GM12878 (cell line): Measurements from ENCODE around the gene PLAGL1. TPM values are rescaled to one million over a fixed set of nuclear protein-coding genes. Genes with fewer than 3 reads are reported as not detected.

Source experiments
- ATAC-seq: fragments of 200-7000 bp; cut with Tn5 transposase; 3 replicates; pipeline ENCODE4 v1.9.1; 2020; ENCODE audit warnings: mild to moderate bottlenecking, moderate library complexity
- BruUV-seq: library from RNA; stranded (reverse); fragments of 400-500 nt; replicated peaks from 2 replicates; lab custom pipeline; 2021; lab: Mats Ljungman, UMichigan
- CTCF ChIA-PET: fragments of 300-600 bp; sonication (Branson Sonifier 250); formaldehyde crosslinking; extraction: SDS; loops from one replicate; lab custom pipeline; 2021; ENCODE audit warnings: inconsistent platforms; lab: Yijun Ruan, JAX
- POLR2A ChIA-PET: fragments of 350-600 bp; formaldehyde crosslinking; extraction: SDS; loops from one replicate; lab custom pipeline; 2021; ENCODE audit warnings: inconsistent platforms; lab: Charles Lee
- RAD21 ChIA-PET: fragments of 300-600 bp; sonication (Branson Sonifier 250); formaldehyde crosslinking; loops from one replicate; lab custom pipeline; 2023; ENCODE audit warnings: antibody characterized with exemption; ENCODE audit not compliant: unreplicated experiment; lab: Charles Lee
- SMC1A ChIA-PET: fragments of 300-600 bp; sonication (Branson Sonifier 250); formaldehyde crosslinking; loops from one replicate; lab custom pipeline; 2023; ENCODE audit not compliant: unreplicated experiment, uncharacterized antibody; lab: Charles Lee
- DNase-seq: peaks from one replicate; pipeline ENCODE4 v3.0.0-alpha.2; 2011; ENCODE audit warnings: low read depth, low spot score
- FAIRE-seq: peaks from 3 replicates; lab custom pipeline; 2011; peaks lifted over from hg19 to GRCh38; lab: Jason Lieb, UNC
- H2AFZ ChIP-seq: 2 replicates; pipeline ENCODE4 v1.6.0; 2011; ENCODE audit warnings: low read depth, low read length, control low read depth; ENCODE audit not compliant: control insufficient read depth
- H3K27ac ChIP-seq: 2 replicates; pipeline ENCODE4 v1.5.1; 2011; ENCODE audit warnings: control low read depth; ENCODE audit not compliant: control insufficient read depth, insufficient read depth
- H3K27me3 ChIP-seq, 2 experiments: replicated peaks in 1 of 2; 2 replicates each; pipeline versions ENCODE4 v1.6.0 to v1.6.1; 2011; ENCODE audit warnings: low read length in 1 of 2; ENCODE audit not compliant: control insufficient read depth in 2 of 2, insufficient read depth in 2 of 2
- H3K36me3 ChIP-seq, 2 experiments: 2 replicates each; pipeline ENCODE4 v1.5.1; 2011; ENCODE audit warnings: low read length in 1 of 2; ENCODE audit not compliant: control insufficient read depth in 2 of 2, insufficient read depth in 2 of 2
- H3K4me1 ChIP-seq: 2 replicates; pipeline ENCODE4 v1.6.1; 2011; ENCODE audit warnings: mild to moderate bottlenecking, low read length, moderate library complexity, mixed read lengths; ENCODE audit not compliant: control insufficient read depth, insufficient read depth
- H3K4me2 ChIP-seq: 2 replicates; pipeline ENCODE4 v1.6.0; 2011; ENCODE audit warnings: control low read depth; ENCODE audit not compliant: control insufficient read depth, insufficient read depth
- H3K4me3 ChIP-seq: fragments of 200-600 bp; sonication (generic); 2 replicates; pipeline ENCODE4 v1.5.1; 2016
- H3K79me2 ChIP-seq: 2 replicates; pipeline ENCODE4 v1.6.0; 2011; ENCODE audit warnings: low read length; ENCODE audit not compliant: control insufficient read depth, insufficient read depth
- H3K9ac ChIP-seq: 2 replicates; pipeline ENCODE4 v1.8.0; 2011; ENCODE audit warnings: low read length, control low read depth, mixed read lengths; ENCODE audit not compliant: control insufficient read depth, insufficient read depth
- H3K9me3 ChIP-seq: replicated peaks from 3 replicates; pipeline ENCODE4 v1.5.1; 2011; ENCODE audit warnings: mild to moderate bottlenecking, low read length; ENCODE audit not compliant: control insufficient read depth, insufficient read depth
- H4K20me1 ChIP-seq: 2 replicates; pipeline ENCODE4 v1.6.0; 2011; ENCODE audit not compliant: control insufficient read depth, insufficient read depth
- ASH2L ChIP-seq: fragments of 300-600, 200-600 bp; sonication (generic); IDR thresholded peaks from 2 replicates; pipeline ENCODE4 v1.6.1; 2017; ENCODE audit warnings: low read depth, mild to moderate bottlenecking, borderline replicate concordance
- CHD1 ChIP-seq: IDR thresholded peaks from 2 replicates; pipeline ENCODE4 v1.6.1; 2012; ENCODE audit warnings: low read depth, low read length, improper control_type of control experiment
- FOXK2 ChIP-seq: fragments of 450-650 bp; IDR thresholded peaks from 2 replicates; pipeline ENCODE4 v1.6.1; 2017; ENCODE audit warnings: mild to moderate bottlenecking, moderate library complexity
- FOXM1 ChIP-seq: IDR thresholded peaks from 2 replicates; pipeline ENCODE4 v1.6.1; 2012; ENCODE audit warnings: low read depth, mild to moderate bottlenecking, inconsistent platforms, low read length, moderate library complexity
- GATAD2B ChIP-seq: fragments of 450-650 bp; conservative IDR thresholded peaks from 2 replicates; pipeline ENCODE4 v1.6.1; 2017; ENCODE audit warnings: low read depth, mild to moderate bottlenecking, moderate library complexity
- HCFC1 ChIP-seq: fragments of 150-350 bp; IDR thresholded peaks from 2 replicates; pipeline ENCODE4 v1.6.1; 2014; ENCODE audit warnings: low read length
- IRF4 ChIP-seq: IDR thresholded peaks from 2 replicates; pipeline ENCODE4 v1.6.1; 2011; ENCODE audit warnings: low read depth, low read length
- MEF2A ChIP-seq: IDR thresholded peaks from 2 replicates; pipeline ENCODE4 v1.6.1; 2011; ENCODE audit warnings: low read depth, mild to moderate bottlenecking, low read length, moderate library complexity; ENCODE audit not compliant: insufficient read depth
- MTA3 ChIP-seq: IDR thresholded peaks from 2 replicates; pipeline ENCODE4 v1.6.1; 2012; ENCODE audit warnings: low read length, inconsistent platforms, borderline replicate concordance
- MXI1 ChIP-seq: fragments of 150-350 bp; IDR thresholded peaks from 2 replicates; pipeline ENCODE4 v1.6.1; 2011; ENCODE audit warnings: low read depth, mild to moderate bottlenecking, inconsistent platforms, low read length, improper control_type of control experiment
- NBN ChIP-seq: fragments of 450-650 bp; IDR thresholded peaks from 2 replicates; pipeline ENCODE4 v1.6.1; 2016
- POU2F2 ChIP-seq: IDR thresholded peaks from 3 replicates; pipeline ENCODE4 v1.6.1; 2011; ENCODE audit warnings: low read depth, mild to moderate bottlenecking, low read length, borderline replicate concordance
- SREBF1 ChIP-seq: IDR thresholded peaks from 2 replicates; pipeline ENCODE4 v1.6.1; 2012; ENCODE audit warnings: mild to moderate bottlenecking, low read length
- SUZ12 ChIP-seq: fragments of 200-600 bp; sonication (generic); IDR thresholded peaks from one replicate; pipeline ENCODE4 v1.6.1; 2018; ENCODE audit warnings: antibody characterized with exemption, mild to moderate bottlenecking; ENCODE audit not compliant: unreplicated experiment
- YY1 ChIP-seq: IDR thresholded peaks from 2 replicates; pipeline ENCODE4 v1.6.1; 2011; ENCODE audit warnings: low read depth, mild to moderate bottlenecking, low read length
- ZBED1 ChIP-seq: IDR thresholded peaks from 2 replicates; pipeline ENCODE4 v1.6.1; 2016; ENCODE audit warnings: borderline replicate concordance
- ZNF24 ChIP-seq: fragments of 450-650 bp; IDR thresholded peaks from 2 replicates; pipeline ENCODE4 v1.6.1; 2017; ENCODE audit warnings: antibody characterized with exemption, mild to moderate bottlenecking
- ZSCAN29 ChIP-seq: fragments of 450-650 bp; IDR thresholded peaks from 2 replicates; pipeline ENCODE4 v1.6.1; 2017; ENCODE audit warnings: mild to moderate bottlenecking, moderate library complexity
- whole genome bisulfite sequencing: methylation state at CpG from one replicate; pipeline ENCODE4 v1.1.6; 2016; ENCODE audit warnings: low lambda C conversion rate; ENCODE audit not compliant: insufficient replicate concordance, insufficient coverage; ENCODE audit errors: missing lambda C conversion rate; 5-methylcytosine and 5-hydroxymethylcytosine counted together
- in situ Hi-C: fragments of 300-500 bp; cut with MboI; formaldehyde crosslinking; loops from 9 replicates; pipeline ENCODE4 v1.14.3; 2018; ENCODE audit warnings: mixed read lengths
- intact Hi-C: fragments of 100-400 bp; cut with micrococcal nuclease; formaldehyde crosslinking; loops from one replicate; pipeline ENCODE4 v1.14.2; 2022; ENCODE audit not compliant: unreplicated experiment
- polyA plus RNA-seq, 11 experiments: library from polyadenylated mRNA; depleted of rRNA in 4 of 11; unstranded in 6 of 11; stranded (reverse) in 5 of 11; fragments of >200 nt; fragmentation: Nextera tagmentation in 4 of 11; fragmentation: Illumina TruSeq in 1 of 11; extraction: Ambion mirVana in 4 of 11; extraction: Trizol in 1 of 11; gene quantifications; 1 replicate in 1 of 11; 2 replicates in 10 of 11; pipeline versions ENCODE4 v1.2.1 to v1.2.3, GENCODE V29; 2011 to 2016; ENCODE audit warnings: inconsistent platforms in 2 of 11, missing spikeins in 2 of 11, low read depth in 1 of 11
- total RNA-seq, 4 experiments: library from RNA; depleted of rRNA in 3 of 4; stranded (reverse); fragments of >200 nt in 3 of 4; fragmentation: Illumina TruSeq in 1 of 4; extraction: Trizol in 1 of 4; gene quantifications; 2 replicates each; pipeline versions ENCODE4 v1.2.1 to v1.2.3, GENCODE V29; 2013 to 2021
- TF ChIP-seq, protein P1 (sequence below): IDR thresholded peaks from 2 replicates; pipeline ENCODE4 v1.6.1; 2012; ENCODE audit warnings: low read depth, low read length, improper control_type of control experiment
- TF ChIP-seq, protein P2 (sequence below): fragments of 450-650 bp; IDR thresholded peaks from 2 replicates; pipeline ENCODE4 v1.6.1; 2014; ENCODE audit warnings: mild to moderate bottlenecking

PLAGL1 gene
- total and polyA plus RNA-seq, 10 of the 15 experiments (the other 5 are each of a cell fraction or from before 2014, with no cell fraction given): 2.6 to 19.1 (median 5.7) TPM

GRCh38 chr6:143973097-143973966 lies 34.7 kb downstream of the PLAGL1 start (continued):
- TF ChIP-seq MXI1 (no peak), CHD1 (no peak), ZSCAN29 (no peak), SUZ12 (no peak), POU2F2 (no peak)

GRCh38 chr6:143971482-143972205 lies 36.4 kb downstream of the PLAGL1 start:
- ChIA-PET POLR2A (interaction anchor here (0.6 kb wide), 1 partner anchor 63 kb away, joined by 5 read pairs; no protein-coding TSS in a partner anchor), SMC1A (interaction anchor here (1.6 kb wide), 1 partner anchor 11 kb away, joined by 3 read pairs; no protein-coding TSS in a partner anchor), CTCF (interaction anchor here (1.2 to 2.0 kb wide), 4 partner anchors 28 to 42 kb away, joined by 3 to 7 read pairs (median 4); no protein-coding TSS in a partner anchor), RAD21 (interaction anchor here (0.7 kb wide), 1 partner anchor 22 kb away, joined by 3 read pairs; no protein-coding TSS in a partner anchor)
- H3K9me3 ChIP-seq: no peaks in the 10 kb centered on the region
- DNase-seq (no peak), ATAC-seq (no peak), FAIRE-seq (no peak)
- H3K9ac ChIP-seq: no peak overlapping the region
- H3K4me2 ChIP-seq: no peak overlapping the region
- no TSS peak for BruUV-seq
- H2AFZ ChIP-seq: no peak overlapping the region
- no peaks in the 10 kb centered on the region for H3K27me3 ChIP-seq
- in situ Hi-C loops: no loop called here
- H3K36me3 ChIP-seq: no peaks in the 10 kb centered on the region; a peak in 1 of 4 replicates
- no peak overlapping the region for H3K4me3 ChIP-seq
- H4K20me1 ChIP-seq: no peaks in the 10 kb centered on the region
- H3K4me1 ChIP-seq: no peaks in the 10 kb centered on the region
- 49% methylated on average over 4 of the region's 4 CpGs for WGBS
- intact Hi-C loops: no loop called here
- no peak overlapping the region for H3K27ac ChIP-seq
- no peaks in the 10 kb centered on the region for H3K79me2 ChIP-seq
- TF ChIP-seq HCFC1 (no peak), ASH2L (no peak), GATAD2B (no peak), IRF4 (no peak), SREBF1 (no peak), MTA3 (no peak), FOXM1 (no peak), MEF2A (no peak), ZBED1 (no peak), FOXK2 (no peak), NBN (no peak), ZNF24 (no peak), YY1 (no peak)
- TF ChIP-seq, protein P1, sequence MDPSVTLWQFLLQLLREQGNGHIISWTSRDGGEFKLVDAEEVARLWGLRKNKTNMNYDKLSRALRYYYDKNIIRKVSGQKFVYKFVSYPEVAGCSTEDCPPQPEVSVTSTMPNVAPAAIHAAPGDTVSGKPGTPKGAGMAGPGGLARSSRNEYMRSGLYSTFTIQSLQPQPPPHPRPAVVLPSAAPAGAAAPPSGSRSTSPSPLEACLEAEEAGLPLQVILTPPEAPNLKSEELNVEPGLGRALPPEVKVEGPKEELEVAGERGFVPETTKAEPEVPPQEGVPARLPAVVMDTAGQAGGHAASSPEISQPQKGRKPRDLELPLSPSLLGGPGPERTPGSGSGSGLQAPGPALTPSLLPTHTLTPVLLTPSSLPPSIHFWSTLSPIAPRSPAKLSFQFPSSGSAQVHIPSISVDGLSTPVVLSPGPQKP: no peak
- TF ChIP-seq, protein P2, sequence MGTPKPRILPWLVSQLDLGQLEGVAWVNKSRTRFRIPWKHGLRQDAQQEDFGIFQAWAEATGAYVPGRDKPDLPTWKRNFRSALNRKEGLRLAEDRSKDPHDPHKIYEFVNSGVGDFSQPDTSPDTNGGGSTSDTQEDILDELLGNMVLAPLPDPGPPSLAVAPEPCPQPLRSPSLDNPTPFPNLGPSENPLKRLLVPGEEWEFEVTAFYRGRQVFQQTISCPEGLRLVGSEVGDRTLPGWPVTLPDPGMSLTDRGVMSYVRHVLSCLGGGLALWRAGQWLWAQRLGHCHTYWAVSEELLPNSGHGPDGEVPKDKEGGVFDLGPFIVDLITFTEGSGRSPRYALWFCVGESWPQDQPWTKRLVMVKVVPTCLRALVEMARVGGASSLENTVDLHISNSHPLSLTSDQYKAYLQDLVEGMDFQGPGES: no peak
